Measurements from ENCODE around the gene TDP1. TPM values are rescaled to one million over a fixed set of nuclear protein-coding genes. Genes with fewer than 3 reads are reported as not detected.

The TDP1 gene
- total RNA-seq: 3.4 TPM
- long read RNA-seq, partial matches to known transcripts: 3 of 4 reads
- long read RNA-seq, other reads (novel, unspliced or antisense): 0 of 4 reads

DNA sequence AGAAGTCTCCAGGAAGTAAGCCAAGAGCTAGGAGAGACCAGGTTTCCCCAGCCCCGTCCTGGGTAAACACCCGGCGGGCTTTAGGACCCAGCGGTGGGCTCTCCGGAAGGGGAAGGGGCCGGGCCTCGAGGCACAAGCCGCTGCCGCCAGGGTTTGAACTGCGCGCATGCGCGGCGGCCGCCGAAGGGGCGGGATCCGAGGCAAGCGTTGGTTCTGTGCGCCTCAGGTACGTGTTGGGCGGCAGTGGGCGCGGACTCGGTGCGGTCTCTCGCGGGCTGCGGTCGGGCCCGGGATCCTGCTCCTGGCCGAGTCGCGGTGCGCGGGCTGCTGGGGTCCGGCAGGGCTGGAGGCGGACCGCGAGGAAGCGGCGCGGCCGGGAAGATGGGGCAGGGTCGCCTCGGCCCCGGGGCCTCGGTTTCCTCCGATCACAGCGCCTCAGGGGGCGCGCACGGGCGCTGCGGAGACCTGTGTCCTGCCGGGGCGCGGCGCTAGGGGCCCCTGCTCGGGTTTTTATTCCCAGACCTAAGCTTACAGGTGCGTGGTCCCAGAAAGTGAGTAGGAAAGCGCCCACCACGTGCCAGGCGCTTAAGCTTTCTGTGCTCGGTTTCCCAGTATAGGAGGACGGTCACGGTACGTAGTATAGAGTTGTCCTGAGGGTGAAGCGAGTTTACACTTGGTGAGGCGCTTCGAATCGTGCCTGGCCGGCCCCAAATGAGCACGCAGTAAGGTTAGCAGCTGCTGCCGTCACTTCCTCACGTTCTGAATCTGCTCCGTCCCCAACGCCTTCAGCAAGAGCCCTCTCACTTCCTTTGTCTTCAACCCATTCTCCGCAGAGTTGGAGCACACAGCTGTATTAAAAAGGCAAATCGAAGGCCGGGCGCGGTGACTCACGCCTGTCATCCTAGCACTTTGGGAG, at the start of gene TDP1:
Gene TDP1 (plus strand): TSS at position 183 of the 916 bp plus-strand sequence. CDS start 7,188 bp downstream, outside the sequence.
- Histone ChIP-seq H3K27ac (replicated peaks) (peak within 1 kb of the TSS; percentile 84), H3K9me3 (replicated peaks) (no peaks in the 10 kb centered on the region), H3K27me3 (ENCODE audit: low read depth) (no peaks in the 10 kb centered on the region), H3K4me3 (peak within 1 kb of the TSS; percentile 82), H3K36me3 (no peaks in the 10 kb centered on the region), H3K4me1 (peaks cover 25% of the 10 kb centered on the region)
- peak; percentile 96 for DNase-seq
- intact Hi-C loops (cut with micrococcal nuclease): no loop called here
- TF ChIP-seq, protein P1, sequence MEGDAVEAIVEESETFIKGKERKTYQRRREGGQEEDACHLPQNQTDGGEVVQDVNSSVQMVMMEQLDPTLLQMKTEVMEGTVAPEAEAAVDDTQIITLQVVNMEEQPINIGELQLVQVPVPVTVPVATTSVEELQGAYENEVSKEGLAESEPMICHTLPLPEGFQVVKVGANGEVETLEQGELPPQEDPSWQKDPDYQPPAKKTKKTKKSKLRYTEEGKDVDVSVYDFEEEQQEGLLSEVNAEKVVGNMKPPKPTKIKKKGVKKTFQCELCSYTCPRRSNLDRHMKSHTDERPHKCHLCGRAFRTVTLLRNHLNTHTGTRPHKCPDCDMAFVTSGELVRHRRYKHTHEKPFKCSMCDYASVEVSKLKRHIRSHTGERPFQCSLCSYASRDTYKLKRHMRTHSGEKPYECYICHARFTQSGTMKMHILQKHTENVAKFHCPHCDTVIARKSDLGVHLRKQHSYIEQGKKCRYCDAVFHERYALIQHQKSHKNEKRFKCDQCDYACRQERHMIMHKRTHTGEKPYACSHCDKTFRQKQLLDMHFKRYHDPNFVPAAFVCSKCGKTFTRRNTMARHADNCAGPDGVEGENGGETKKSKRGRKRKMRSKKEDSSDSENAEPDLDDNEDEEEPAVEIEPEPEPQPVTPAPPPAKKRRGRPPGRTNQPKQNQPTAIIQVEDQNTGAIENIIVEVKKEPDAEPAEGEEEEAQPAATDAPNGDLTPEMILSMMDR (IDR thresholded peaks at IDR 0.05; ENCODE audit: borderline replicate concordance): peak; percentile 18

DNA sequence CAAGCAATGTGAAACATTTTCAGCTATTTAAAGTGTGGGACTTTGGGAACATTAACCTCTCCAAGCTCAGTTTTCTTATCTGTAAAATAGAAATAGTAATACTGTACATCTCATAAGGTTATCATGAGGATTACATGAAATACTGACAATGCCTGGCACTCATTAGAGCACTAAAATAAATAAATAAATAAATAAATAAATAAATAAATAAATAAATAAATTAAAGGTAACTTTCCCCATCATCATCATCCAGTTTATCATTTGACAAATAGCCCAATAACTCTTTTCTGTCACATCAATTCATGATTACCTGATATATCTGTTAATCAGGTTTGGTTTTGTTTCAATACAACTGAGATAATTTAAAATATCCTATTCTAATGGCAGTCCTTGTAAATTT, 49.7 kb upstream of the TDP1 start:
- DNase-seq: no peak
- intact Hi-C loops (cut with micrococcal nuclease): no loop called here
- TF ChIP-seq, protein P1 (IDR thresholded peaks at IDR 0.05; ENCODE audit: borderline replicate concordance): no peak
- Histone ChIP-seq H3K27ac (replicated peaks) (no peak overlapping the region), H3K4me3 (no peak overlapping the region), H3K4me1 (peaks cover 7% of the 10 kb centered on the region), H3K9me3 (replicated peaks) (no peaks in the 10 kb centered on the region), H3K36me3 (no peaks in the 10 kb centered on the region), H3K27me3 (ENCODE audit: low read depth) (no peaks in the 10 kb centered on the region)

- Histone ChIP-seq H3K4me3 (no peak overlapping the region), H3K27me3 (ENCODE audit: low read depth) (no peaks in the 10 kb centered on the region)
- intact Hi-C loops (cut with micrococcal nuclease): no loop called here
These were observed 48.1 kb upstream of the TDP1 start for GRCh38 chr14:89907655-89908054.

DNA sequence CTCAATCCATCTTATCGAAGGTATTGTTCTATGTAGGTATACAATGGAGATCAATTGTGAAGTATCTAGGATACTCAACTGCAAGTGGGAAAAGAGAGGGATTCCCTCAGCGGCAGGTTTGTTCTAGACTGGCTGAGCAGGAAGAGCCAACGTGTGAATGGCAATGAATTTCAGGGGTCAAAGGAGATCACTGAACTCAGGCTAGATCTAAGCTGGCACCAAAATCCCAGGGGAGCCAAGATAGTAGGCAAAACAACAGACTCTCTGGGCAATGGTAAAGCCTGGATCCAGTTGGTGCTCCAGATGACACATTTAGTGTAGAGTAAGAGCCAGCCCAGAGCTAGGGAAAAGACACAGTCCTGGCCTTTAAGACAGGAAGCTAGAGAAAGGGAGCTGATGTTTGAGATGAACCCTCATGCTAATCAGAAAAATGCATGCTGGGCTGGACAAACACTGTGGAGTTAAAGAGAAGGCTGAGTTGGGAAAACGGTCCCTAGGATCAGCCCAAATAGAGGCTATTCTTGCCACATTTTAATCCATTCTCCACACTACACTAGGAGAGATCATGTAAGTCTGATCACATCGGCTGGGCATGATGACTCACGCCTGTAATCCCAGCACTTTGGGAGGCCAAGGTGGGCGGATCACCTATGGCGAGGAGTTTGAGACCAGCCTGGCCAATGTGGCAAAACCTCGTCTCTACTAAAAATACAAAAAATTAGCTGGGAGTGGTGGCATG, 46.8 kb upstream of the TDP1 start:
- H3K4me1 ChIP-seq: no peaks in the 10 kb centered on the region
- H3K9me3 ChIP-seq (replicated peaks): no peaks in the 10 kb centered on the region
- no peaks in the 10 kb centered on the region for H3K36me3 ChIP-seq
- intact Hi-C loops (cut with micrococcal nuclease): no loop called here
- H3K27ac ChIP-seq (replicated peaks): no peak overlapping the region
- TF ChIP-seq, protein P1 (IDR thresholded peaks at IDR 0.05; ENCODE audit: borderline replicate concordance): no peak
- no peaks in the 10 kb centered on the region for H3K27me3 ChIP-seq (ENCODE audit: low read depth)
- no peak overlapping the region for H3K4me3 ChIP-seq
- DNase-seq: no peak

More at GRCh38 chr14:89907655-89908054, 48.1 kb upstream of the TDP1 start:
- H3K27ac ChIP-seq (replicated peaks): no peak overlapping the region
- no peaks in the 10 kb centered on the region for H3K9me3 ChIP-seq (replicated peaks)
- no peak for DNase-seq
- TF ChIP-seq, protein P1 (IDR thresholded peaks at IDR 0.05; ENCODE audit: borderline replicate concordance): no peak
- no peaks in the 10 kb centered on the region for H3K36me3 ChIP-seq
- H3K4me1 ChIP-seq: peaks cover 7% of the 10 kb centered on the region

DNA sequence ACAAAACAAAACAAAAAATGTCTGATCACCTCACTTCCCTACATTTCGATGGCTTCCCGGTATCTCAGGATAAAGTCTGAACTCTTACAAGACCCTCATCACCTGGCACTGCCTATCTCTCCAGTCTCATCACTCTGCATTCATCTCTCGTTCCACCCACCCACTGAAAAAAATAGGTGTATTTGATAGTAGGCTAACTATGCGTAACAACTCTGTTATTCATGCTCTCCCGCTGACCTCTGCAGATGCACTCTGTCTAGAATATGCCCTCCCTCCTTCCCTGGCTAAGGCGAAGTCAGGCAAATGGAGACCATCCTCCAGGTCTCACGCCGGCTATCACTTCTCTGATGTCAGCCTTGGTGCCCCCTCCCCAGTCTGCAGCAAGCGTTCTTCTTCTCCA, 46.1 kb upstream of the TDP1 start:
- DNase-seq: no peak
- no peaks in the 10 kb centered on the region for H3K4me1 ChIP-seq
- TF ChIP-seq, protein P1 (IDR thresholded peaks at IDR 0.05; ENCODE audit: borderline replicate concordance): no peak
- H3K9me3 ChIP-seq (replicated peaks): no peaks in the 10 kb centered on the region
- H3K27ac ChIP-seq (replicated peaks): no peak overlapping the region
- intact Hi-C loops (cut with micrococcal nuclease): no loop called here
- no peaks in the 10 kb centered on the region for H3K27me3 ChIP-seq (ENCODE audit: low read depth)
- H3K36me3 ChIP-seq: no peaks in the 10 kb centered on the region
- H3K4me3 ChIP-seq: no peak overlapping the region

All from left ventricle myocardium inferior (tissue), 1 donor.